ENCODE data around the gene KIF2A.

DNA sequence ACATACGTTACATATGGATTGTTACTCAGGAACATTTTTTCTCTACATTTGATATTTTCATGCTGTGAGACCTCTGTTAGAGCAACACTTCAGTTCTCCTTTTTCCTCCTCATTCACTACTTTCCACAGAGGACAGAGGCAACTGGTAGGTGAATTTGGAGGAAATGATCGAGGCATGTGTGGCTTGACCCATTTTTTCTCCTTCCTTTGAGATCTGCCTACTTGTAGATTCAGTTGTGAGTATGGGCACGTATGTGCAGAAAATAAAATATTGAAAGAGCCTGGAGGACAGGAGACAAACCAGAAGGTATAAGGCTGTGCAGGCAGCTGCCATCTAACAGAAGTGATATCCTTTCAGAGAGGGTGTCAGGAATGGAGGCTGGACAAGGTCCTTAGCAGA lies 19.2 kb upstream of the KIF2A start:
- no peak for TF ChIP-seq FOS (IDR thresholded peaks at IDR 0.05; ENCODE audit: borderline replicate concordance, insufficient read depth, low read length)
- no peak for TF ChIP-seq POLR2A (IDR thresholded peaks at IDR 0.05; ENCODE audit: low read depth, low read length)
- no peak for TF ChIP-seq MYC (IDR thresholded peaks at IDR 0.05; ENCODE audit: low read depth, low read length)
- no peak for TF ChIP-seq CTCF (IDR thresholded peaks at IDR 0.05; ENCODE audit: extremely low read depth in 1 of 2, insufficient read depth in 1 of 2, low read depth in 1 of 2, low read length in 2 of 2)
- TF ChIP-seq EZH2 (IDR thresholded peaks at IDR 0.05; ENCODE audit: borderline replicate concordance, low read depth, low read length, severe bottlenecking), result no peak
- TF ChIP-seq POLR2AphosphoS5 (IDR thresholded peaks at IDR 0.05; ENCODE audit: insufficient read depth, low read depth, low read length), result no peak

Measured in endothelial cell of umbilical vein (primary cell).